DND-41 (cell line): ENCODE measurements around the gene DNASE1L3.

Source experiments
- EZH2 ChIP-seq: IDR thresholded peaks from 3 replicates; pipeline ENCODE4 v1.6.1; 2012; ENCODE audit warnings: borderline replicate concordance, low read depth, mild to moderate bottlenecking, moderate library complexity, low read length, inconsistent platforms; ENCODE audit not compliant: severe bottlenecking
- TF ChIP-seq, protein P1 (sequence below): IDR thresholded peaks from 2 replicates; pipeline ENCODE4 v1.5.1; 2012; ENCODE audit warnings: borderline replicate concordance, low read length, moderate library complexity, mild to moderate bottlenecking; ENCODE audit not compliant: poor library complexity, severe bottlenecking; ENCODE audit errors: extremely low read depth

GRCh38 chr3:58176185-58176530 lies 34.6 kb downstream of the DNASE1L3 start:
- TF ChIP-seq, protein P1, sequence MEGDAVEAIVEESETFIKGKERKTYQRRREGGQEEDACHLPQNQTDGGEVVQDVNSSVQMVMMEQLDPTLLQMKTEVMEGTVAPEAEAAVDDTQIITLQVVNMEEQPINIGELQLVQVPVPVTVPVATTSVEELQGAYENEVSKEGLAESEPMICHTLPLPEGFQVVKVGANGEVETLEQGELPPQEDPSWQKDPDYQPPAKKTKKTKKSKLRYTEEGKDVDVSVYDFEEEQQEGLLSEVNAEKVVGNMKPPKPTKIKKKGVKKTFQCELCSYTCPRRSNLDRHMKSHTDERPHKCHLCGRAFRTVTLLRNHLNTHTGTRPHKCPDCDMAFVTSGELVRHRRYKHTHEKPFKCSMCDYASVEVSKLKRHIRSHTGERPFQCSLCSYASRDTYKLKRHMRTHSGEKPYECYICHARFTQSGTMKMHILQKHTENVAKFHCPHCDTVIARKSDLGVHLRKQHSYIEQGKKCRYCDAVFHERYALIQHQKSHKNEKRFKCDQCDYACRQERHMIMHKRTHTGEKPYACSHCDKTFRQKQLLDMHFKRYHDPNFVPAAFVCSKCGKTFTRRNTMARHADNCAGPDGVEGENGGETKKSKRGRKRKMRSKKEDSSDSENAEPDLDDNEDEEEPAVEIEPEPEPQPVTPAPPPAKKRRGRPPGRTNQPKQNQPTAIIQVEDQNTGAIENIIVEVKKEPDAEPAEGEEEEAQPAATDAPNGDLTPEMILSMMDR = no peak
- no peak for TF ChIP-seq EZH2
